ENCODE measurements around the gene B3GNT7. TPM values are rescaled to one million over a fixed set of nuclear protein-coding genes. Genes with fewer than 3 reads are reported as not detected.
"Not testable (repeated sequence)": the region's sequence is repeated elsewhere in the genome, so short reads cannot be mapped to it uniquely, and the experiment has no call there.

Gene B3GNT7
- total RNA-seq, 1 donor from 2014 or later, result 12.1 TPM

GRCh38 chr2:231430437-231430836, 34.9 kb downstream of the B3GNT7 start:
- not testable (repeated sequence) for DNase-seq

GRCh38 chr2:231431606-231432005, 36.1 kb downstream of the B3GNT7 start:
- DNase-seq, result no peak

- no peak for DNase-seq
Observed at GRCh38 chr2:231433990-231434389, 38.5 kb downstream of the B3GNT7 start.

- no peak for DNase-seq
Observed at GRCh38 chr2:231436957-231437356, 41.4 kb downstream of the B3GNT7 start.

GRCh38 chr2:231449503-231450054, 54.1 kb downstream of the B3GNT7 start:
- DNase-seq, result no peak

- DNase-seq, result no peak
Observed at GRCh38 chr2:231450548-231450989, 55.1 kb downstream of the B3GNT7 start.

Other genes starting within 250 kb of the B3GNT7 start
- gene ARMC9, start 197.1 kb upstream of the B3GNT7 start, total RNA-seq, result 9.7 and 19.9 TPM in 2 replicates
- gene NCL, start 68.8 kb downstream of the B3GNT7 start, total RNA-seq, result 180 and 426 TPM in 2 replicates
- gene NMUR1, start 134.7 kb downstream of the B3GNT7 start, total RNA-seq, result under 0.01 and 0.05 TPM in 2 replicates
- gene TEX44, start 197.2 kb downstream of the B3GNT7 start, total RNA-seq, result not detected in 2 replicates